Central memory CD8-positive, alpha-beta T cell (primary cell): Measurements from ENCODE around the gene USP36.

Source experiments
- ATAC-seq: fragments of 150-1000 bp; cut with Tn5 transposase; replicated peaks from 2 replicates; pipeline ENCODE4 v1.10.0; 2022; ENCODE audit warnings: mild to moderate bottlenecking, moderate FRiP score, moderate number of reproducible peaks; ENCODE audit not compliant: poor library complexity, severe bottlenecking; ENCODE audit errors: extremely low read depth
- DNase-seq, 2 donors: peaks; one replicate each; pipeline ENCODE4 v3.0.0; 2021; ENCODE audit warnings: low spot score in 2 of 2
- H3K27ac Mint-ChIP-seq: one replicate; pipeline ENCODE4 v1.8.0; 2022; ENCODE audit warnings: low read depth, mild to moderate bottlenecking, moderate library complexity, mixed read lengths
- H3K27me3 Mint-ChIP-seq: one replicate; pipeline ENCODE4 v1.8.0; 2022; ENCODE audit warnings: mixed read lengths
- H3K36me3 Mint-ChIP-seq: one replicate; pipeline ENCODE4 v1.8.0; 2022; ENCODE audit warnings: mild to moderate bottlenecking, moderate library complexity, mixed read lengths; ENCODE audit not compliant: insufficient read depth
- H3K4me1 Mint-ChIP-seq: one replicate; pipeline ENCODE4 v1.8.0; 2022; ENCODE audit warnings: mixed read lengths
- H3K4me3 Mint-ChIP-seq: one replicate; pipeline ENCODE4 v1.8.0; 2022; ENCODE audit warnings: mild to moderate bottlenecking, moderate library complexity, mixed read lengths
- H3K9me3 Mint-ChIP-seq: one replicate; pipeline ENCODE4 v1.8.0; 2022; ENCODE audit warnings: mixed read lengths

USP36 gene

GRCh38 chr17:78864117-78864516 lies 23.5 kb upstream of the USP36 start:
- no peak for DNase-seq
- H3K27ac Mint-ChIP-seq, result no peak overlapping the region
- H3K4me1 Mint-ChIP-seq, result no peaks in the 10 kb centered on the region
- no peak for ATAC-seq
- peaks cover 43% of the 10 kb centered on the region for H3K27me3 Mint-ChIP-seq
- no peaks in the 10 kb centered on the region for H3K9me3 Mint-ChIP-seq
- no peak overlapping the region for H3K4me3 Mint-ChIP-seq
- H3K36me3 Mint-ChIP-seq, result peaks cover 7% of the 10 kb centered on the region

DNA sequence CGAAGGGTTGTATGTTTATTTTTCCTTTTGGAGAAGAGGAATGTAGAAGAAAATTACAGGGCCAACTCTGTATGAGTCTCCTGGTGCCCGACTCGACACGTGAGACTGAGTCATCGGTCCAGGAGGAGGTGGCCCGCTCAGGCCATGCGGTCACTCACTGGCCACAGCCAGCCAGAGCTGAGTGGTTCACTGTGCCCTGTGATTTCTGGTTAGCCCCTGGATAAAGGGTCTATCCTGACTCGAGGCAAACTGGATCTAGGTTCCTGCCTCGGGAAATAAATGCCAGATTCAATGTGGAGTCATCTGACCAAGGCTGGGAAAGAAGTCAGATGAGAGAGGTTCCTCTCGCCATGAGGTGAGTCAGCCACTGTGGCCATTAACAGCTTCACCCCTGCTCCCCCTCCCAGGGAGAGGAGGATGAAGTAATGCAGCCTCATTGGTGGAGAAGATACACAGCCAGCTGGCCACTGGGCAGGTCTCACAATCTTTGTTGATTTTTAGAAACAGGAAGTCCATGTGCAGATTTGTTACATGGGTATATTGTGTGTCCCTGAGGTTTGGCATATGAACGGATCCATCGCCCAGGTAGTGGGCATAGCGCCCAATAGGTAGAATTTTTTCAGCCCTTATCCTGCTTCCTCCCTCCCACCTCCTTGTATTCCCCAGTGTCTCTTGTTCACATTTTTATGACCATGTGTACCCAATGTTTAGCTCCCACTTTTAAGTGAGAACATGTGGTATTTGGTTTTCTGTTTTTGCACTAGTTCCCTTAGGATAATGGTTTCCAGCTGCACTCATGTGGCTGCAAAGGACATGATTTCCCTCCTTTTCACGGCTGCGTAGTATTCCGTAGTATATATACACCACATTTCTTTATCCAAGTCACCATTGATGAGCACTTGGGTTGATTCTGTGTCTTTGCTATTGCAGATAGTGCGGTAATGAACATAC lies 21.7 kb upstream of the USP36 start:
- H3K9me3 Mint-ChIP-seq, result no peaks in the 10 kb centered on the region
- DNase-seq, result no peak
- no peaks in the 10 kb centered on the region for H3K4me1 Mint-ChIP-seq
- H3K4me3 Mint-ChIP-seq, result no peak overlapping the region
- ATAC-seq, result no peak
- peaks cover 33% of the 10 kb centered on the region for H3K27me3 Mint-ChIP-seq
- no peak overlapping the region for H3K27ac Mint-ChIP-seq
- peaks cover 4% of the 10 kb centered on the region for H3K36me3 Mint-ChIP-seq

DNA sequence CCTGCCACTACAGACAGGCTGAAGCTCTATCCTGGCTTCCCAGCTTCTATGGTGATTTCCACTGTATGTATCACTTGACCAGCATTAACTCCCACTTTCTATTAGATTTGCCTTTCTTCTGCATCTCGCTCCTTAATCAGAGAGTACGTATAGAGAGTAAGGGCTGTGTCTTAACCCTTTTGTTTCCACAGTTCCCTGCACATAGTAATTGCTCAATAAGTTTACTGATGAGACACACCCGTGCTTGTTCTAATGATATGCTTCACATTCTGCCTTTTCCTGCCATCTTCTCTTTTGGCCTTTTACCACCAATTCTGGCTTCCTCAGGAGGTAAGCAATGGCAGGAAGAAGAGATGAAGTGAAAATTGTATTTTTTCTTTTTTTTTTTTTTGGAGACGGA lies 20.6 kb upstream of the USP36 start:
- no peak overlapping the region for H3K4me3 Mint-ChIP-seq
- H3K36me3 Mint-ChIP-seq, result peaks cover 1% of the 10 kb centered on the region
- DNase-seq, result no peak
- no peaks in the 10 kb centered on the region for H3K4me1 Mint-ChIP-seq
- H3K27ac Mint-ChIP-seq, result no peak overlapping the region
- H3K9me3 Mint-ChIP-seq, result no peaks in the 10 kb centered on the region
- peaks cover 31% of the 10 kb centered on the region for H3K27me3 Mint-ChIP-seq
- ATAC-seq, result no peak

DNA sequence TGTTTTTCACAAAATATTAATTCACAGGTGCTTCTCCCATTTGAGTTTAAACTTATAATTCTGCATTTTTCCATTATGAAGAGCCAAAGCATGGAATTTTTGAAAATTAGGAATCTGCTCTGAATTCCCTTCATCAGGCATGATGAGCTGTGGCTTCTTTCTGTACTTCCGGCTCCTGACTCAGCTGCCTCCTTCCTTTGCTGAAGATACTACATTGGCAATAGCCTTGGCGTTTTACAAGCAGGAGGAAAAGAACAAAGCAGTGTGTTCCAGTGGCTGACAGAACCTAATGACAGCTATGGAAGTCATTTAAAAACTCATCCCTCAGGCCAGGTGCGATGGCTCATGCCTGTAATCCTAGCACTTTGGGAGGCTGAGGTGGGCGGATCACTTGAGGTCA lies 18.4 kb upstream of the USP36 start:
- Mint-ChIP-seq H3K4me1 (no peaks in the 10 kb centered on the region), H3K27me3 (peaks cover 31% of the 10 kb centered on the region), H3K4me3 (no peak overlapping the region), H3K9me3 (no peaks in the 10 kb centered on the region), H3K36me3 (no peaks in the 10 kb centered on the region), H3K27ac (no peak overlapping the region)
- no peak for ATAC-seq
- DNase-seq, result no peak

GRCh38 chr17:78857266-78857665 lies 16.7 kb upstream of the USP36 start:
- DNase-seq (no peak), ATAC-seq (no peak)
- Mint-ChIP-seq H3K36me3 (no peaks in the 10 kb centered on the region), H3K27me3 (peaks cover 21% of the 10 kb centered on the region), H3K27ac (no peak overlapping the region), H3K4me1 (no peaks in the 10 kb centered on the region), H3K4me3 (no peak overlapping the region), H3K9me3 (no peaks in the 10 kb centered on the region)

DNA sequence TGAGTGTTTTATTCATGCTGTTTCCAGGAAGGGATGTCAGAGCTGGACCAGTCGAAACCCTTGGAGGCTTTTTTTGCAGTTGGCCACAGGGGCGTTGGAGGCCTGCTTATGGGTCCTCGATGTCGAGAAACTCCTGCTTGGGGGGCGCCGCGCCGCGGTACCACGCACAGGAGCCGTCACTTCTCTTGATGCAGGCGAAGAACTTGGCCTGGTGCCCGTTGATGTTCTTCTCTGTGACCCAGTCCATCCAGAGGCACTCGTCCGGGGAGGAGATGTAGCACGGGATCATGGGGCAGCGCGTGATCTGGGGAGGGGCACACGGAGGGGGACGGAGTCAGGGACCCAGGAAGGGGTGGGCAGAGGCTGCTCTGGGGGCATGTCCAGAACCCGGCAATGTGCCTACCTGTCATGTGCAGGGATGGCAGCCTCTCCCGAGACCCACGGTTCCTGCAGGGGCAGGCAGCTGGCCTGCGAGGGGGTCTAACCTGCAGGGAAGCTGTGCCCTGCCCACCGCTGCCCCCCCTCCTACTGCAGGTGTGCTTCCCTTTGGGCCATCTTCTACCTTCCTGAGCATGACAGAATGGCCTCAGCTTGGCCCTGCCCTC lies 15.0 kb upstream of the USP36 start:
- Mint-ChIP-seq H3K27ac (no peak overlapping the region), H3K36me3 (no peaks in the 10 kb centered on the region), H3K27me3 (peaks cover 7% of the 10 kb centered on the region), H3K9me3 (no peaks in the 10 kb centered on the region), H3K4me1 (no peaks in the 10 kb centered on the region), H3K4me3 (no peak overlapping the region)
- no peak for ATAC-seq
- DNase-seq, result no peak

- no peaks in the 10 kb centered on the region for H3K36me3 Mint-ChIP-seq
- peaks cover 7% of the 10 kb centered on the region for H3K27me3 Mint-ChIP-seq
- H3K9me3 Mint-ChIP-seq, result no peaks in the 10 kb centered on the region
- H3K4me3 Mint-ChIP-seq, result no peak overlapping the region
- ATAC-seq (no peak), DNase-seq (no peak)
- no peaks in the 10 kb centered on the region for H3K4me1 Mint-ChIP-seq
- H3K27ac Mint-ChIP-seq, result no peak overlapping the region
Measured at GRCh38 chr17:78854508-78854907, 13.9 kb upstream of the USP36 start.

DNA sequence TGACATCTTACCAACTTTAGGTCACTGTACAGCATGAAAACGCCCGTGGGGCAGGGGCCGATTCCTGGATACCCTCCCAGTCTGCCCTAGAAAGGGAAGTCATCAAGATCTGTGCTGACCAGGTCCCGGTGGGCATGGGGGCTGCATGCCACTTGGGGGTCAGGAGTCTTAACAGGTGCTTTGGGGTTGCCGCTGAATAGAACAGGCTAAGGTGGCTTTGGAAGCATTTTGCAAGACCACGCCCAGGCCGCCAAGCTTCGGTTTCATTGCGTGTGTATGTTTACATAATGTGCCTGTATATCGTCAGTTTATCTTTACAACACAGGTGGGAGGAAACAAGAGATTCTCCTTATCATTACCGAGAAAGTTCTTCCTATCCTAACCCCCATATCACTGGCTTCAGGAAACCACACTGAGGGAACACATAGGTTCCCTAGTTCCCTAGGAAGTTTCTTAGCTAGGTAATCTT lies 13.3 kb upstream of the USP36 start:
- DNase-seq (no peak), ATAC-seq (no peak)
- Mint-ChIP-seq H3K27ac (no peak overlapping the region), H3K4me3 (no peak overlapping the region), H3K36me3 (no peaks in the 10 kb centered on the region), H3K4me1 (no peaks in the 10 kb centered on the region), H3K27me3 (peaks cover 7% of the 10 kb centered on the region), H3K9me3 (no peaks in the 10 kb centered on the region)

DNA sequence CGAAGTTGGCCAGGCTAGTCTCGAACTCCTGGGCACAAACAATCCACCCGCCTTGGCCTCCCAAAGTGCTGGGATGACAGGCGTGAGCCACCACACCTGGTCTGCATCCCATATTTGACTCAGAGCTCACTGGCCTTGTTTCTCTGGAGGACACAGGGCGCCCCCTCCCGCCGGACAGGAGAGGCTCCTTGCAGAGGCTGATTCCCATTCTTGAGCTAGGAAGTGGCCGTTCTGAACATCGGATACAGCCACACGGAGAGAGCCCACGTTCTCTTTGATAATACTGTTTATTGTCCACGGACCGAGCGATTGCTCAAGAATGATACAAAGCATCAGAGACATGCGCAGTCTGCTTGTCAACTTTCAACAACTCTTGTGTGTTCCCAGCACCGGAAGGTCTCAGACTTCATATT lies 12.1 kb upstream of the USP36 start:
- Mint-ChIP-seq H3K36me3 (no peaks in the 10 kb centered on the region), H3K9me3 (no peaks in the 10 kb centered on the region), H3K27ac (no peak overlapping the region), H3K4me3 (no peak overlapping the region), H3K27me3 (peaks cover 7% of the 10 kb centered on the region), H3K4me1 (no peaks in the 10 kb centered on the region)
- ATAC-seq (no peak), DNase-seq (no peak)

DNA sequence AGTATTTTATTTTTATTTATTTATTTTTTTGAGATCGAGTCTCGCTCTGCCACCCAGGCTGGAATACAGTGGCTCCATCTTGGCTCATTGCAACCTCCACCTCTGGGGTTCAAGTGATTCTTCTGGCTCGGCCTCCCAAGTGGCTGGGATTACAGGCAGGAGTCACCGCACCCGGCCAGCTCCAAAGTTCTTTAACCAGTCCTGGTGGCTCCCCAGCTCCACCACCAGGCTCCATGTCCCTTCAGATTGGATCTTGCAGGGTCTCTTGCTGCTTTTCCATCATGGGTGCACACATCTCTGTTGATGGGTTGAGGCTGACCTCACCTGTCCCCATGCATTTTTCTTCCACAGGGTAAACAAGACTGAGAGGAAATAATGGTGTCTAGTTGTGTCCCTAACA lies 8.4 kb upstream of the USP36 start:
- Mint-ChIP-seq H3K27me3 (no peaks in the 10 kb centered on the region), H3K36me3 (no peaks in the 10 kb centered on the region), H3K4me1 (peaks cover 6% of the 10 kb centered on the region), H3K9me3 (no peaks in the 10 kb centered on the region), H3K27ac (no peak overlapping the region), H3K4me3 (no peak overlapping the region)
- DNase-seq, result no peak
- no peak for ATAC-seq

- no peak for DNase-seq
- H3K4me1 Mint-ChIP-seq, result peaks cover 6% of the 10 kb centered on the region
- no peaks in the 10 kb centered on the region for H3K9me3 Mint-ChIP-seq
- ATAC-seq, result no peak
- no peak overlapping the region for H3K27ac Mint-ChIP-seq
- no peaks in the 10 kb centered on the region for H3K36me3 Mint-ChIP-seq
- no peaks in the 10 kb centered on the region for H3K27me3 Mint-ChIP-seq
- no peak overlapping the region for H3K4me3 Mint-ChIP-seq
Measured at GRCh38 chr17:78847052-78847451, 6.4 kb upstream of the USP36 start.

DNA sequence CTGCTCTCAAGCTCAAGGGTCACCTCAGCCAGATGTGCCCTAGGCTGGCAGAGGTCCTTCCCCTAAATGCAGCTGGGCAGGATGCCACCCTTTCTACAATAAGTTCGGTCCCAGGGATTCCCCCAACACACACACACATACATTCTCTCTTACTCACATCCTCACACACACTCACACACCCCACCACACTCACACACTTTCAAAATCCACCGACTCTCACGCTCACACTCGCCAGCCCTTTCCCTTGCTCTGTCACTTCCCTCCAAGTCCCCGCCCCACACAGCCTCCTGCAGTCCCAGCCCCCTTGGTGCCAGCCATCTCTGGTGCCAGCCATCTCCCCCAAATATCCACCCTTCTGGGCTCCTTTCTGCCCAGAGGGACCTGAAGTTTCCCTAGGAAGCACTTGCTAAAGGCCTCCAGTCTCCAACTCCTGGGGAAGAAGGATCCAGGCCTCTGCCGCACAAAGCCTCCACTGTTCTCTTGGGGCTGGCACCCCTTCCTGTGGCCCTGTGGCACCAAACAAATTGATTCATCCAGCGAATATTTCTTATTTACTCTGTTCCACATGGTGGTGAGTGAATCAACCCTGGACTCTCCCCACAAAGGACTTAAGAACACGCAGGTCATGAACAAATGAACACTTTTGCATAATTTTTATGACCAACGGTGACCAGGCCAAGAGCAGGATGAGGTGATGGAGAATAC lies 3.8 kb upstream of the USP36 start:
- Mint-ChIP-seq H3K36me3 (peaks cover 16% of the 10 kb centered on the region), H3K4me1 (peaks cover 17% of the 10 kb centered on the region), H3K27me3 (no peaks in the 10 kb centered on the region), H3K4me3 (no peak overlapping the region), H3K27ac (no peak overlapping the region), H3K9me3 (no peaks in the 10 kb centered on the region)
- DNase-seq, result no peak
- no peak for ATAC-seq
